Measurements from ENCODE around the gene DPYSL5. TPM values are rescaled to one million over a fixed set of nuclear protein-coding genes. Genes with fewer than 3 reads are reported as not detected.
A peak's percentile ranks its signal among the peaks of the same experiment; 100 is the strongest.

DPYSL5 gene
- total and polyA plus RNA-seq, 2 donors from 2014 or later = not detected

DNA sequence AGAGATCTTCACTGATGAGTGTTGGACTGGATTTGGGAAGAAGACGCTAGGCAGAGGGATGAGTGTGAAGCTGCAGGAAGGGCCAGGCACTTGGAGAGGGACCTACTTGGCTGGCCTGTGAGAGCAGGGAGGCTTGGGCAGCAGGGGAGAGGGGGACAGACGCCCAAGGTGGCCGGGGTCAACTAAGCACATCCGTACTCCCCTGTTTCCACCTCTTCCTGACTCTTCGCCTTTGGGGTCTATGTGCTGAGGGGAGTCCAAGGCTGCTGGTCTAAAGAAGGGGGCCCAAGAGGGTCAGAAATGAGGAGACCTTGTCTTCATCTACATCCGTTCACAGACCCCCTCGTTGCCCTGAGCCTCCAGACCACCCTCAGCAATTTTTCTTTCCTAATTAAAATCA lies 16.7 kb downstream of the DPYSL5 start:
- H3K4me1 ChIP-seq (ENCODE audit: control insufficient read depth in 2 of 3, insufficient read depth in 2 of 3, low read depth in 1 of 3, low read length in 3 of 3) = no peaks in the 10 kb centered on the region
- FAIRE-seq = no peak
- no peaks in the 10 kb centered on the region for H3K27me3 ChIP-seq (ENCODE audit: control insufficient read depth, insufficient read depth, low read length)
- DNase-seq = no peak
- intact Hi-C loops (cut with DNase I) = no loop called here
- H3K9ac ChIP-seq (ENCODE audit: low read length in 3 of 3) = no peak overlapping the region
- no peaks in the 10 kb centered on the region for H3K9me3 ChIP-seq (ENCODE audit: control insufficient read depth in 2 of 3, insufficient read depth in 1 of 3, low read length in 3 of 3)
- TF ChIP-seq, protein P1, sequence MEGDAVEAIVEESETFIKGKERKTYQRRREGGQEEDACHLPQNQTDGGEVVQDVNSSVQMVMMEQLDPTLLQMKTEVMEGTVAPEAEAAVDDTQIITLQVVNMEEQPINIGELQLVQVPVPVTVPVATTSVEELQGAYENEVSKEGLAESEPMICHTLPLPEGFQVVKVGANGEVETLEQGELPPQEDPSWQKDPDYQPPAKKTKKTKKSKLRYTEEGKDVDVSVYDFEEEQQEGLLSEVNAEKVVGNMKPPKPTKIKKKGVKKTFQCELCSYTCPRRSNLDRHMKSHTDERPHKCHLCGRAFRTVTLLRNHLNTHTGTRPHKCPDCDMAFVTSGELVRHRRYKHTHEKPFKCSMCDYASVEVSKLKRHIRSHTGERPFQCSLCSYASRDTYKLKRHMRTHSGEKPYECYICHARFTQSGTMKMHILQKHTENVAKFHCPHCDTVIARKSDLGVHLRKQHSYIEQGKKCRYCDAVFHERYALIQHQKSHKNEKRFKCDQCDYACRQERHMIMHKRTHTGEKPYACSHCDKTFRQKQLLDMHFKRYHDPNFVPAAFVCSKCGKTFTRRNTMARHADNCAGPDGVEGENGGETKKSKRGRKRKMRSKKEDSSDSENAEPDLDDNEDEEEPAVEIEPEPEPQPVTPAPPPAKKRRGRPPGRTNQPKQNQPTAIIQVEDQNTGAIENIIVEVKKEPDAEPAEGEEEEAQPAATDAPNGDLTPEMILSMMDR (IDR thresholded peaks at IDR 0.05; ENCODE audit: borderline replicate concordance, extremely low read depth, insufficient read depth) = no peak
- H3K36me3 ChIP-seq (ENCODE audit: control insufficient read depth in 2 of 3, insufficient read depth in 3 of 3, low read length in 3 of 3) = no peaks in the 10 kb centered on the region
- H3K4me3 ChIP-seq (ENCODE audit: low read length in 3 of 3) = no peak overlapping the region
- H3K27ac ChIP-seq (ENCODE audit: low read depth in 2 of 2, low read length in 2 of 2) = no peak overlapping the region

DNA sequence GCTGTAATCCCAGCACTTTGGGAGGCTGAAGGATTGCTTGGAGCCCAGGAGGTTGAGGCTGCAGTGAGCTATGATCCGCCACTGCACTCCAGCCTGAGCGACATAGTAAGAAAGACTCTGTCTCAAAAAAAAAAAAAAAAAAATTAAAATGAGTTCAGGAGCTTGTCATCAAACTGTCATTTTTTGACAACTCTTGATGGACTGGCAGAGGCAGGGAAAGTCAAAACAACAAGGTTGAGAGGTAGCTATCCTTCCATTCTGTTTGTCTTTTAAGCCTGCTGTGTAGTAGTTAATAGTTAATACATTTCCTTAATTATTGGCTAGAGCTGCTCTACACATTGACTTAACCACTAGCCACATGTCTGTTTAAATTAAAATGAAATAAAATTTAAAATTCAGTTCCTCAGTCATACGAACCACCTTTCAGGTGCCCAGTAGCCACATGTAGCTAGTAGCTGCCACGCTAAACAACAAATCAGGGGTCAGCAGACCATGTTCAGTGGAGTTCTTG lies 22.7 kb downstream of the DPYSL5 start:
- Histone ChIP-seq H3K9me3 (ENCODE audit: control insufficient read depth in 2 of 3, insufficient read depth in 1 of 3, low read length in 3 of 3) (no peaks in the 10 kb centered on the region), H3K4me1 (ENCODE audit: control insufficient read depth in 2 of 3, insufficient read depth in 2 of 3, low read depth in 1 of 3, low read length in 3 of 3) (peaks cover 0 to 6% (median 0%) of the 10 kb centered on the region in 3 donors), H3K4me3 (ENCODE audit: low read length in 3 of 3) (no peak overlapping the region), H3K36me3 (ENCODE audit: control insufficient read depth in 2 of 3, insufficient read depth in 3 of 3, low read length in 3 of 3) (no peaks in the 10 kb centered on the region), H3K9ac (ENCODE audit: low read length in 3 of 3) (no peak overlapping the region), H3K27ac (ENCODE audit: low read depth in 2 of 2, low read length in 2 of 2) (no peak overlapping the region), H3K27me3 (ENCODE audit: control insufficient read depth, insufficient read depth, low read length) (no peaks in the 10 kb centered on the region)
- intact Hi-C loops (cut with DNase I) = no loop called here
- peak; percentile 62 for FAIRE-seq
- TF ChIP-seq, protein P1 (IDR thresholded peaks at IDR 0.05; ENCODE audit: borderline replicate concordance, extremely low read depth, insufficient read depth) = no peak
- DNase-seq = peak in 2 of 5 donors; percentile 39 to 55

- Histone ChIP-seq H3K9ac (ENCODE audit: low read length in 3 of 3) (no peak overlapping the region), H3K9me3 (ENCODE audit: control insufficient read depth in 2 of 3, insufficient read depth in 1 of 3, low read length in 3 of 3) (no peaks in the 10 kb centered on the region), H3K27me3 (ENCODE audit: control insufficient read depth, insufficient read depth, low read length) (no peaks in the 10 kb centered on the region), H3K4me1 (ENCODE audit: control insufficient read depth in 2 of 3, insufficient read depth in 2 of 3, low read depth in 1 of 3, low read length in 3 of 3) (peaks cover 0 to 6% (median 0%) of the 10 kb centered on the region in 3 donors), H3K36me3 (ENCODE audit: control insufficient read depth in 2 of 3, insufficient read depth in 3 of 3, low read length in 3 of 3) (no peaks in the 10 kb centered on the region), H3K27ac (ENCODE audit: low read depth in 2 of 2, low read length in 2 of 2) (no peak overlapping the region), H3K4me3 (ENCODE audit: low read length in 3 of 3) (no peak overlapping the region)
- FAIRE-seq (no peak), DNase-seq (no peak)
- intact Hi-C loops (cut with DNase I) = no loop called here
- TF ChIP-seq, protein P1 (IDR thresholded peaks at IDR 0.05; ENCODE audit: borderline replicate concordance, extremely low read depth, insufficient read depth) = no peak
Measured at GRCh38 chr2:26873286-26873983, 25.5 kb downstream of the DPYSL5 start.

Measured in kidney (tissue), 14 donors.